HEK293 (cell line): ENCODE measurements around the gene WDR45B.

Experiments
- CTCF ChIP-seq: fragments of 450-650 bp; formaldehyde crosslinking; IDR thresholded peaks from 2 replicates; pipeline ENCODE4 v1.5.1; 2016; ENCODE audit warnings: missing biosample characterization, missing genetic modification characterization
- OVOL3 ChIP-seq: fragments of 450-650 bp; formaldehyde crosslinking; IDR thresholded peaks from 2 replicates; pipeline ENCODE4 v1.5.1; 2016; ENCODE audit warnings: missing biosample characterization, missing genetic modification characterization
- ZNF114 ChIP-seq: fragments of 450-650 bp; formaldehyde crosslinking; IDR thresholded peaks from 2 replicates; pipeline ENCODE4 v1.5.0; 2017; ENCODE audit warnings: missing biosample characterization, missing genetic modification characterization
- ZNF121 ChIP-seq: fragments of 450-650 bp; formaldehyde crosslinking; IDR thresholded peaks from 2 replicates; pipeline ENCODE4 v1.5.1; 2016; ENCODE audit warnings: missing biosample characterization, missing genetic modification characterization
- ZNF133 ChIP-seq: fragments of 450-650 bp; formaldehyde crosslinking; IDR thresholded peaks from 2 replicates; pipeline ENCODE4 v1.5.1; 2016; ENCODE audit warnings: missing biosample characterization, missing genetic modification characterization
- ZNF18 ChIP-seq: fragments of 450-650 bp; formaldehyde crosslinking; IDR thresholded peaks from 2 replicates; pipeline ENCODE4 v1.5.1; 2016; ENCODE audit warnings: missing biosample characterization, missing genetic modification characterization
- ZNF221 ChIP-seq: fragments of 450-650 bp; formaldehyde crosslinking; IDR thresholded peaks from 2 replicates; pipeline ENCODE4 v1.5.1; 2017; ENCODE audit warnings: missing biosample characterization, missing genetic modification characterization, borderline replicate concordance
- ZNF26 ChIP-seq: fragments of 450-650 bp; formaldehyde crosslinking; IDR thresholded peaks from 2 replicates; pipeline ENCODE4 v1.5.1; 2016; ENCODE audit warnings: missing biosample characterization, missing genetic modification characterization
- ZNF610 ChIP-seq: fragments of 450-650 bp; formaldehyde crosslinking; IDR thresholded peaks from 2 replicates; pipeline ENCODE4 v1.5.1; 2016; ENCODE audit warnings: missing biosample characterization, missing genetic modification characterization, borderline replicate concordance
- ZNF692 ChIP-seq: fragments of 450-650 bp; formaldehyde crosslinking; IDR thresholded peaks from 2 replicates; pipeline ENCODE4 v1.5.1; 2016; ENCODE audit warnings: missing biosample characterization, missing genetic modification characterization
- ZSCAN16 ChIP-seq: fragments of 450-650 bp; formaldehyde crosslinking; IDR thresholded peaks from 2 replicates; pipeline ENCODE4 v1.5.1; 2016; ENCODE audit warnings: missing biosample characterization, missing genetic modification characterization
- ZSCAN5A ChIP-seq: fragments of 450-650 bp; formaldehyde crosslinking; IDR thresholded peaks from 2 replicates; pipeline ENCODE4 v1.5.1; 2016; ENCODE audit warnings: missing biosample characterization, missing genetic modification characterization

- no peak for TF ChIP-seq ZNF18 (tag by site-specific recombination)
- no peak for TF ChIP-seq CTCF (tag by site-specific recombination)
- TF ChIP-seq ZNF692 (tag by site-specific recombination), result no peak
- no peak for TF ChIP-seq ZNF121
- TF ChIP-seq ZNF26 (tag by site-specific recombination), result no peak
- no peak for TF ChIP-seq ZNF610 (tag by site-specific recombination)
- TF ChIP-seq ZNF133, result no peak
- TF ChIP-seq ZNF114, result no peak
- no peak for TF ChIP-seq ZSCAN5A (tag by site-specific recombination)
- TF ChIP-seq ZSCAN16 (tag by site-specific recombination), result no peak
- no peak for TF ChIP-seq OVOL3 (tag by site-specific recombination)
- no peak for TF ChIP-seq ZNF221 (tag by site-specific recombination)
Observed at GRCh38 chr17:82665217-82665616, 17.0 kb upstream of the WDR45B start.
